GM12873 (cell line): ENCODE data around the gene CCDC170.

ENCODE experiments used
- CTCF ChIP-seq: IDR thresholded peaks from 2 replicates; pipeline ENCODE4 v1.5.1; 2012; ENCODE audit warnings: low read depth, mild to moderate bottlenecking, moderate library complexity, low read length, control low read depth; ENCODE audit not compliant: insufficient read depth; ENCODE audit errors: missing control alignments

The CCDC170 gene

GRCh38 chr6:151495380-151495779 lies 1.6 kb downstream of the CCDC170 start:
- no peak for TF ChIP-seq CTCF

- TF ChIP-seq CTCF: no peak
Measured at GRCh38 chr6:151497905-151498304, 4.1 kb downstream of the CCDC170 start.

GRCh38 chr6:151498327-151498726 lies 4.5 kb downstream of the CCDC170 start:
- TF ChIP-seq CTCF: no peak

GRCh38 chr6:151499551-151499950 lies 5.7 kb downstream of the CCDC170 start:
- TF ChIP-seq CTCF: no peak

- TF ChIP-seq CTCF: no peak
Measured at GRCh38 chr6:151501511-151502136, 7.8 kb downstream of the CCDC170 start.

GRCh38 chr6:151502499-151502898 lies 8.7 kb downstream of the CCDC170 start:
- no peak for TF ChIP-seq CTCF

- no peak for TF ChIP-seq CTCF
Measured at GRCh38 chr6:151506761-151507160, 12.9 kb downstream of the CCDC170 start.
